Measurements from ENCODE around the gene HELLS. TPM values are rescaled to one million over a fixed set of nuclear protein-coding genes. Genes with fewer than 3 reads are reported as not detected.
"Not testable (repeated sequence)": the region's sequence is repeated elsewhere in the genome, so short reads cannot be mapped to it uniquely, and the experiment has no call there.

HELLS gene
- total RNA-seq, 4 donors from 2014 or later: 3.1 to 11.8 (median 5.8) TPM

GRCh38 chr10:94521276-94522250 lies 24.0 kb upstream of the HELLS start:
- H3K9me3 ChIP-seq: no peaks in the 10 kb centered on the region
- WGBS, 2 donors: 81 to 82% methylated on average over 5 of the region's 5 CpGs

GRCh38 chr10:94524146-94524545 lies 21.4 kb upstream of the HELLS start:
- H3K27ac ChIP-seq: no peak overlapping the region
- H3K36me3 ChIP-seq: peaks cover 0 to 61% (median 0%) of the 10 kb centered on the region in 3 donors
- no peak for TF ChIP-seq POLR2A (IDR thresholded peaks at IDR 0.05)
- TF ChIP-seq, protein P1, sequence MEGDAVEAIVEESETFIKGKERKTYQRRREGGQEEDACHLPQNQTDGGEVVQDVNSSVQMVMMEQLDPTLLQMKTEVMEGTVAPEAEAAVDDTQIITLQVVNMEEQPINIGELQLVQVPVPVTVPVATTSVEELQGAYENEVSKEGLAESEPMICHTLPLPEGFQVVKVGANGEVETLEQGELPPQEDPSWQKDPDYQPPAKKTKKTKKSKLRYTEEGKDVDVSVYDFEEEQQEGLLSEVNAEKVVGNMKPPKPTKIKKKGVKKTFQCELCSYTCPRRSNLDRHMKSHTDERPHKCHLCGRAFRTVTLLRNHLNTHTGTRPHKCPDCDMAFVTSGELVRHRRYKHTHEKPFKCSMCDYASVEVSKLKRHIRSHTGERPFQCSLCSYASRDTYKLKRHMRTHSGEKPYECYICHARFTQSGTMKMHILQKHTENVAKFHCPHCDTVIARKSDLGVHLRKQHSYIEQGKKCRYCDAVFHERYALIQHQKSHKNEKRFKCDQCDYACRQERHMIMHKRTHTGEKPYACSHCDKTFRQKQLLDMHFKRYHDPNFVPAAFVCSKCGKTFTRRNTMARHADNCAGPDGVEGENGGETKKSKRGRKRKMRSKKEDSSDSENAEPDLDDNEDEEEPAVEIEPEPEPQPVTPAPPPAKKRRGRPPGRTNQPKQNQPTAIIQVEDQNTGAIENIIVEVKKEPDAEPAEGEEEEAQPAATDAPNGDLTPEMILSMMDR (IDR thresholded peaks at IDR 0.05): no peak
- no peak for TF ChIP-seq EP300 (IDR thresholded peaks at IDR 0.05)
- no peaks in the 10 kb centered on the region for H3K27me3 ChIP-seq
- no peak overlapping the region for H3K4me3 ChIP-seq
- no peaks in the 10 kb centered on the region for H3K9me3 ChIP-seq
- no peaks in the 10 kb centered on the region for H3K4me1 ChIP-seq
- no peak for DNase-seq (ENCODE audit: low spot score in 2 of 2)
- 88 to 96% methylated on average over 7 of the region's 7 CpGs for WGBS, 2 donors

More at GRCh38 chr10:94521276-94522250, 24.0 kb upstream of the HELLS start:
- H3K27ac ChIP-seq: no peak overlapping the region
- H3K27me3 ChIP-seq: no peaks in the 10 kb centered on the region
- no peaks in the 10 kb centered on the region for H3K4me1 ChIP-seq
- no peak for DNase-seq (ENCODE audit: low spot score in 2 of 2)
- H3K36me3 ChIP-seq: peaks cover 0 to 58% (median 0%) of the 10 kb centered on the region in 3 donors
- no peak overlapping the region for H3K4me3 ChIP-seq
- TF ChIP-seq, protein P1 (IDR thresholded peaks at IDR 0.05): no peak
- TF ChIP-seq POLR2A (IDR thresholded peaks at IDR 0.05): no peak
- TF ChIP-seq EP300 (IDR thresholded peaks at IDR 0.05): no peak

- Histone ChIP-seq H3K4me3 (no peak overlapping the region), H3K9me3 (no peaks in the 10 kb centered on the region), H3K27ac (no peak overlapping the region), H3K27me3 (no peaks in the 10 kb centered on the region), H3K4me1 (no peaks in the 10 kb centered on the region), H3K36me3 (peaks cover 0 to 56% (median 0%) of the 10 kb centered on the region in 3 donors)
- no peak for TF ChIP-seq POLR2A (IDR thresholded peaks at IDR 0.05)
- no peak for TF ChIP-seq EP300 (IDR thresholded peaks at IDR 0.05)
- TF ChIP-seq, protein P1 (IDR thresholded peaks at IDR 0.05): no peak
- DNase-seq (ENCODE audit: low spot score in 2 of 2): no peak
- WGBS, 2 donors: 98% methylated on average over 5 of the region's 5 CpGs
These were observed 20.9 kb upstream of the HELLS start for GRCh38 chr10:94524711-94525110.

GRCh38 chr10:94531550-94531949 lies 14.0 kb upstream of the HELLS start:
- H3K4me3 ChIP-seq; H3K27me3 ChIP-seq; H3K9me3 ChIP-seq; H3K4me1 ChIP-seq; DNase-seq (ENCODE audit: low spot score in 2 of 2); H3K27ac ChIP-seq: not testable (repeated sequence)
- peaks cover 0 to 43% (median 0%) of the 10 kb centered on the region in 3 donors for H3K36me3 ChIP-seq

GRCh38 chr10:94533027-94533426 lies 12.6 kb upstream of the HELLS start:
- Histone ChIP-seq H3K9me3 (no peaks in the 10 kb centered on the region), H3K4me3 (no peak overlapping the region), H3K27me3 (no peaks in the 10 kb centered on the region), H3K36me3 (peaks cover 0 to 40% (median 0%) of the 10 kb centered on the region in 3 donors), H3K27ac (no peak overlapping the region), H3K4me1 (no peaks in the 10 kb centered on the region)
- 87 to 90% methylated on average over 1 of the region's 1 CpG for WGBS, 2 donors
- TF ChIP-seq POLR2A (IDR thresholded peaks at IDR 0.05) (no peak), EP300 (IDR thresholded peaks at IDR 0.05) (no peak)
- TF ChIP-seq, protein P1 (IDR thresholded peaks at IDR 0.05): no peak
- no peak for DNase-seq (ENCODE audit: low spot score in 2 of 2)

- not testable (repeated sequence) for H3K27ac ChIP-seq; DNase-seq (ENCODE audit: low spot score in 2 of 2); H3K4me3 ChIP-seq; H3K27me3 ChIP-seq; H3K36me3 ChIP-seq; H3K9me3 ChIP-seq
- WGBS, 2 donors: 93 to 100% methylated on average over 2 of the region's 2 CpGs
- peaks cover 0 to 23% (median 6%) of the 10 kb centered on the region in 4 donors for H3K4me1 ChIP-seq
These were observed 3.3 kb upstream of the HELLS start for GRCh38 chr10:94542282-94542681.

Data from tibial nerve (tissue), 4 donors.